Neural progenitor cell (in vitro differentiated cells): Measurements from ENCODE around the gene NDUFC2. TPM values are rescaled to one million over a fixed set of nuclear protein-coding genes. Genes with fewer than 3 reads are reported as not detected.

Experiments
- DNase-seq: peaks from one replicate; pipeline ENCODE4 v3.0.0-alpha.2; 2016; ENCODE audit warnings: low spot score
- H2AFZ ChIP-seq: fragments of 200-600 bp; sonication (generic); replicated peaks from 2 replicates; pipeline ENCODE4 v1.6.1; 2016; ENCODE audit warnings: antibody characterized with exemption
- H3F3A ChIP-seq: fragments of 200-600 bp; sonication (generic); 2 replicates; pipeline ENCODE4 v1.6.1; 2016; ENCODE audit warnings: antibody characterized with exemption, low read depth
- H3K27ac ChIP-seq: fragments of 200-600 bp; sonication (generic); 2 replicates; pipeline ENCODE4 v1.5.1; 2016; ENCODE audit warnings: mild to moderate bottlenecking
- H3K27me3 ChIP-seq: fragments of 200-600 bp; sonication (generic); 2 replicates; pipeline ENCODE4 v1.6.1; 2016; ENCODE audit warnings: mild to moderate bottlenecking, moderate library complexity
- H3K36me3 ChIP-seq: fragments of 200-600 bp; sonication (generic); 2 replicates; pipeline ENCODE4 v1.5.1; 2016
- H3K4me1 ChIP-seq: fragments of 200-600 bp; sonication (generic); 2 replicates; pipeline ENCODE4 v1.6.1; 2016; ENCODE audit warnings: mixed run types
- H3K4me2 ChIP-seq: fragments of 200-600 bp; sonication (generic); 2 replicates; pipeline ENCODE4 v1.6.1; 2016
- H3K4me3 ChIP-seq: fragments of 200-600 bp; sonication (generic); 2 replicates; pipeline ENCODE4 v1.5.1; 2016
- H3K79me2 ChIP-seq: fragments of 200-600 bp; sonication (generic); 2 replicates; pipeline ENCODE4 v1.6.1; 2016; ENCODE audit warnings: low read depth
- H3K9ac ChIP-seq: fragments of 200-600 bp; sonication (generic); 2 replicates; pipeline ENCODE4 v1.6.1; 2016
- H3K9me3 ChIP-seq: fragments of 200-600 bp; sonication (generic); 2 replicates; pipeline ENCODE4 v1.5.1; 2016; ENCODE audit warnings: low read depth
- H4K20me1 ChIP-seq: fragments of 200-600 bp; sonication (generic); 2 replicates; pipeline ENCODE4 v1.6.1; 2016; ENCODE audit warnings: low read depth
- H3K27ac Mint-ChIP-seq: 3 replicates; pipeline ENCODE4 v1.8.0; 2021; ENCODE audit warnings: mixed read lengths
- H3K27me3 Mint-ChIP-seq: 2 replicates; pipeline ENCODE4 v1.8.0; 2022; ENCODE audit warnings: low read depth, mild to moderate bottlenecking, inconsistent platforms, moderate library complexity, mixed read lengths; ENCODE audit not compliant: insufficient read depth
- H3K36me3 Mint-ChIP-seq: 3 replicates; pipeline ENCODE4 v1.8.0; 2021; ENCODE audit warnings: mixed read lengths
- H3K4me1 Mint-ChIP-seq: 3 replicates; pipeline ENCODE4 v1.8.0; 2021; ENCODE audit warnings: mixed read lengths
- H3K4me3 Mint-ChIP-seq: 3 replicates; pipeline ENCODE4 v1.8.0; 2021; ENCODE audit warnings: mild to moderate bottlenecking, moderate library complexity, mixed read lengths
- H3K9me3 Mint-ChIP-seq: 3 replicates; pipeline ENCODE4 v1.8.0; 2020; ENCODE audit warnings: mixed read lengths
- CTCF ChIP-seq: fragments of 200-600 bp; sonication (generic); IDR thresholded peaks from 2 replicates; pipeline ENCODE4 v1.5.1; 2017; ENCODE audit warnings: antibody characterized with exemption, mild to moderate bottlenecking
- EZH2 ChIP-seq: fragments of 200-600 bp; sonication (generic); IDR thresholded peaks from 2 replicates; pipeline ENCODE4 v1.6.1; 2017; ENCODE audit warnings: antibody characterized with exemption, mild to moderate bottlenecking, moderate library complexity
- EZH2phosphoT487 ChIP-seq: fragments of 200-600 bp; sonication (generic); IDR thresholded peaks from 2 replicates; pipeline ENCODE4 v1.6.1; 2017; ENCODE audit warnings: antibody characterized with exemption
- total RNA-seq: library from RNA; depleted of rRNA; stranded (reverse); fragments of >200 nt; gene quantifications from 2 replicates; pipeline ENCODE4 v1.2.3, GENCODE V29; 2015; ENCODE audit warnings: low replicate concordance

The NDUFC2 gene
- 36.7 and 89.5 TPM in 2 replicates for total RNA-seq

- peaks cover 52% of the 10 kb centered on the region for H3K79me2 ChIP-seq
- H3K27me3 Mint-ChIP-seq, result no peaks in the 10 kb centered on the region
- DNase-seq, result peak; percentile 84
- H3K9me3 Mint-ChIP-seq, result no peaks in the 10 kb centered on the region
- H4K20me1 ChIP-seq, result peaks cover 22% of the 10 kb centered on the region
- peaks cover 3% of the 10 kb centered on the region for H3K36me3 Mint-ChIP-seq
- no peaks in the 10 kb centered on the region for H3F3A ChIP-seq
- H3K4me3 Mint-ChIP-seq, result peak within 1 kb of the TSS; percentile 94
- H3K27ac Mint-ChIP-seq, result peak within 1 kb of the TSS; percentile 92
- TF ChIP-seq CTCF, result peak; percentile 6
- no peak for TF ChIP-seq EZH2
- H3K4me3 ChIP-seq, result peak within 1 kb of the TSS; percentile 57
- peaks cover 3% of the 10 kb centered on the region for H3K4me1 ChIP-seq
- no peaks in the 10 kb centered on the region for H3K36me3 ChIP-seq
- H3K27me3 ChIP-seq, result no peaks in the 10 kb centered on the region
- H3K4me1 Mint-ChIP-seq, result peaks cover 18% of the 10 kb centered on the region
- H3K27ac ChIP-seq, result peak within 1 kb of the TSS; percentile 77
- peak within 1 kb of the TSS; percentile 81 for H3K9ac ChIP-seq
- peak within 1 kb of the TSS; percentile 75 for H3K4me2 ChIP-seq
- peak within 1 kb of the TSS; percentile 83 for H2AFZ ChIP-seq
- no peaks in the 10 kb centered on the region for H3K9me3 ChIP-seq
Measured at GRCh38 chr11:78079232-78080083, at the start of gene NDUFC2. Gene NDUFC2 (minus strand): TSS chr11:78079862. CDS start chr11:78079744, 118 bp downstream.

- Histone ChIP-seq H3K4me3 (no peak overlapping the region), H3K27me3 (no peaks in the 10 kb centered on the region), H3F3A (no peaks in the 10 kb centered on the region), H3K27ac (no peak overlapping the region), H4K20me1 (no peaks in the 10 kb centered on the region), H3K36me3 (no peaks in the 10 kb centered on the region), H2AFZ (no peak overlapping the region), H3K9ac (no peak overlapping the region), H3K4me1 (no peaks in the 10 kb centered on the region), H3K79me2 (peaks cover 28% of the 10 kb centered on the region), H3K9me3 (no peaks in the 10 kb centered on the region), H3K4me2 (no peak overlapping the region)
- Mint-ChIP-seq H3K27me3 (no peaks in the 10 kb centered on the region), H3K9me3 (no peaks in the 10 kb centered on the region), H3K36me3 (peaks cover 13% of the 10 kb centered on the region), H3K27ac (no peak overlapping the region), H3K4me3 (no peak overlapping the region), H3K4me1 (no peaks in the 10 kb centered on the region)
- TF ChIP-seq CTCF, result no peak
- TF ChIP-seq EZH2phosphoT487, result no peak
- TF ChIP-seq EZH2, result no peak
- no peak for DNase-seq
Measured at GRCh38 chr11:78127403-78127802, 47.7 kb upstream of the NDUFC2 start.

GRCh38 chr11:78112582-78113275 lies 33.1 kb upstream of the NDUFC2 start:
- Histone ChIP-seq H3F3A (no peaks in the 10 kb centered on the region), H3K79me2 (no peaks in the 10 kb centered on the region), H3K9ac (no peak overlapping the region), H3K4me3 (no peak overlapping the region), H3K27ac (no peak overlapping the region), H3K36me3 (peaks cover 15% of the 10 kb centered on the region), H3K9me3 (no peaks in the 10 kb centered on the region), H4K20me1 (no peaks in the 10 kb centered on the region), H3K4me1 (no peaks in the 10 kb centered on the region), H3K27me3 (no peaks in the 10 kb centered on the region), H2AFZ (no peak overlapping the region), H3K4me2 (no peak overlapping the region)
- no peaks in the 10 kb centered on the region for H3K4me1 Mint-ChIP-seq
- H3K36me3 Mint-ChIP-seq, result peaks cover 6% of the 10 kb centered on the region
- peaks cover 2% of the 10 kb centered on the region for H3K27me3 Mint-ChIP-seq
- H3K27ac Mint-ChIP-seq, result no peak overlapping the region
- no peak for DNase-seq
- TF ChIP-seq EZH2, result no peak
- no peak for TF ChIP-seq CTCF
- no peak for TF ChIP-seq EZH2phosphoT487
- no peak overlapping the region for H3K4me3 Mint-ChIP-seq
- H3K9me3 Mint-ChIP-seq, result no peaks in the 10 kb centered on the region
